ENCODE measurements around the gene UQCR10.

UQCR10 gene

DNA sequence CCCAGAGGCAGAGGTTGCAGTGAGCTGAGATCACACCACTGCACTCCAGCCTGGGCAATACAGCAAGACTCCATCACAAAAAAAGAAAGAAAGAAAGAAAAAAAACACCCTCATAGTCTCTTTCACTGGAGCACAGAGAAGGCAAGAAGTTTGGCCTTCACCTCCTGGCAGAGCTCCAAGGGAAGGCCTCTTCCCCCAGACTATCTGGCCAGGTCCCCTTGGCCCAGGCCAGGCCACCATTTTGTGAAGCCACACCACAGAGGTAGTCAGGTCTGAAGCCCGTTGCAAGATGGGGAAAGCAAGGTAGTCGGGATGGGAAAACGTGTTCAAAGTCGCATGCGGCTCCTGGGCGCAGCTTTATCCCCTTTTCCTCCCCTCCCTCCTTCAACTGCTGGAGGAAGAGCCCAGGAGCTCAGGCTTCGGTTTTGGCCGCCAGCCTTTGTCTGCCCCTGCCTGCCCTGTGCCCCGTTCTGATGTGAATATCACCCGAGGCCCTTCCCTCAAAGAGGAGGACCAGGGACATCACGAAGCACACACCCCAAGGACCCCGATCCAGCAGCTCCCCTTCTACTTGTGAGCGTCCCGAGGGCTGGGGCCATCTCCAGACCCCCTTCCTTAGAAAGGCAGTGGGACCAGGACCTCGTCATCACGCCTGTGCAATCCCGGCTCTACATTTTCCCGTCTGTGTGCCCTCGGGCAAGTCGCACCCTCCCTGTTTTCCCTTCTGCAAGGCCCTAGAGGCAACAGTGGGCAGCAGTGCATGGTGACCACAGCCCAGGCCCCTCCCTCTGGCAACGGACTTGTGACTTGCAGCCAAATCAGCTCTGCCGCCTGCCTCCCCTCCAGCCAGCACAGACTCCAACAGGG is 29.7 kb upstream of the UQCR10 start:
- DNase-seq (ENCODE audit: low read depth), result no peak
- TF ChIP-seq, protein P1, sequence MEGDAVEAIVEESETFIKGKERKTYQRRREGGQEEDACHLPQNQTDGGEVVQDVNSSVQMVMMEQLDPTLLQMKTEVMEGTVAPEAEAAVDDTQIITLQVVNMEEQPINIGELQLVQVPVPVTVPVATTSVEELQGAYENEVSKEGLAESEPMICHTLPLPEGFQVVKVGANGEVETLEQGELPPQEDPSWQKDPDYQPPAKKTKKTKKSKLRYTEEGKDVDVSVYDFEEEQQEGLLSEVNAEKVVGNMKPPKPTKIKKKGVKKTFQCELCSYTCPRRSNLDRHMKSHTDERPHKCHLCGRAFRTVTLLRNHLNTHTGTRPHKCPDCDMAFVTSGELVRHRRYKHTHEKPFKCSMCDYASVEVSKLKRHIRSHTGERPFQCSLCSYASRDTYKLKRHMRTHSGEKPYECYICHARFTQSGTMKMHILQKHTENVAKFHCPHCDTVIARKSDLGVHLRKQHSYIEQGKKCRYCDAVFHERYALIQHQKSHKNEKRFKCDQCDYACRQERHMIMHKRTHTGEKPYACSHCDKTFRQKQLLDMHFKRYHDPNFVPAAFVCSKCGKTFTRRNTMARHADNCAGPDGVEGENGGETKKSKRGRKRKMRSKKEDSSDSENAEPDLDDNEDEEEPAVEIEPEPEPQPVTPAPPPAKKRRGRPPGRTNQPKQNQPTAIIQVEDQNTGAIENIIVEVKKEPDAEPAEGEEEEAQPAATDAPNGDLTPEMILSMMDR (conservative IDR thresholded peaks at IDR 0.05; ENCODE audit: control insufficient read depth, insufficient read depth, low read depth, low read length), result no peak
- no peak overlapping the region for H3K4me3 ChIP-seq (ENCODE audit: control insufficient read depth, low read depth, low read length)

DNA sequence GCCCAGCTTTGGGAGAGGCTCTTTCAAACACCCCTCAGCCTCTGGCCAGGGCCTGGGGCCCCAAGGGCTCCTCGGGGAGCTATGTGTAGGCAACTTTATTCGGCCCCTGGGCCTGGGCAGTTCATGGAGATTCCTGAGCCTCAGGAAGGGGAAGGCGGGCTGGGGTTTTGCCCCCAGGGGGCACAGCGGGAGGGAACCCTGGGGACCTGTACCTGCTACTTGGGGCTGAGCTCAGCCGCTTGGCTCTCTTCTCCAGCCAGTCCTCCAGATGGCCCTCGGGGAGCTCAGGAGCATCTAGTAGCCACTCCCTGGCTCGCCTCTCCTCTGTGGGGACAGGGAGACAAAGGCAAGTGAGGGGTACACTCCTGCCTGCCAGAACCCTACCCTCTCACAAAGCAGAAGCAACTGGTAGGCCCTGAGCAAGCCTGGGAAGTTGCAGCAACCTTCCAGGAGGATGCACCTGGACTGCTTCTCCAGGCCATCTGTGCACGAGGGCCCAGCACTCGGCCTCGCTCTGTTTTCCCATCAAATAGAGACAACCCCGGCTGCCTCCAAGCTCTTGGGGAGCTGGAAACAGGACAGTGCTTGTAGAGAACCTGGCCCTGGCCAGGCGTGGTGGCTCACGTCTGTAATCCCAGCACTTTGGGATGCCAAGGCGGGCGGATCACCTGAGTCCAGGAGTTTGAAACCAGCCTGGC is 28.9 kb upstream of the UQCR10 start:
- TF ChIP-seq, protein P1 (conservative IDR thresholded peaks at IDR 0.05; ENCODE audit: control insufficient read depth, insufficient read depth, low read depth, low read length), result no peak
- no peak for DNase-seq (ENCODE audit: low read depth)
- no peak overlapping the region for H3K4me3 ChIP-seq (ENCODE audit: control insufficient read depth, low read depth, low read length)

DNA sequence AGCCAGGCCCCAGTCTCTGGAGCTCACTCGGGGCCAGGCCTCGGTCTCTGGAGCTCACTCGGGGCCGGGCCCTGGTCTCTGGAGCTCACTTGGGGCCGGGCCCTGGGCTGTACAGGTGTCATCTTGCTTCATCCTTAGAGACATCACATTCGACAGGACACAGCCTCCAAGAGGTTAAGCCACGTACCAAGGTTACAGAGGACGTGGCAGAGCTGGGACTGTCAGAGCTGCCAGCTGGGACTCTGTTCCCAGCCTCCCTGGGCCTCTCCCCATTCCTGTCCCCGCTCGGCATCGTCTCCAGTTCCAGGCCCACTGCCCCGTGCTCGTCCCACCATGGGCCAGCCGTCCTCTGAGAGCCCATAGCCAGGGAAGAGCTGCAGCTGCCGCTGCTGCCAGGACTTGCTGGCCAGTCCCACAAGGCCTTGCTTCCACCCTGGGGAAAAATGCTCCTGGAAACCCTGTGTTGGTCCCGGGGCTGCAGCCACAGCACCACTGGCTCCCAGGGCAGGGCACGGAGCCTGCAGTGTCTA is 27.8 kb upstream of the UQCR10 start:
- no peak for DNase-seq (ENCODE audit: low read depth)
- TF ChIP-seq, protein P1 (conservative IDR thresholded peaks at IDR 0.05; ENCODE audit: control insufficient read depth, insufficient read depth, low read depth, low read length), result no peak
- no peak overlapping the region for H3K4me3 ChIP-seq (ENCODE audit: control insufficient read depth, low read depth, low read length)

DNA sequence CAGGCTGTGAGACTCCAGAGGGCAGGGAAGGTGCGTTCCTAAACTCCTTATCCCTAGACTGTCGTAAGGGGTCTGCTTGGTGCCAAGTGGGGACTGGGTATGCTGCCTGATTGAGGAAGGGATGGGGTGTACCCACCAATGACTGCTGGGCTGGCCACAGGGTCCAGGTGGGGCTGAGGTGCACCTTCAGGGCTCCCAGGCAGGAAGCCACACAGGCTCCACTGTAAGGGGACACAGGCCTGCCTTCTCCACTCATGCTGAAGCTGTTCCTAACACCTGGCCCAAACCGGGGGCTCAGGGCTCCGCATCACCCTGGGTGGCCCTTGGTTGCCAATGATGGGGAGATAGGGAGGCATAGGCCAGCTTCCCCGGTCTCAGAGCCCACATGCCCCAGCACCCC is 27.0 kb upstream of the UQCR10 start:
- H3K4me3 ChIP-seq (ENCODE audit: control insufficient read depth, low read depth, low read length), result no peak overlapping the region
- TF ChIP-seq, protein P1 (conservative IDR thresholded peaks at IDR 0.05; ENCODE audit: control insufficient read depth, insufficient read depth, low read depth, low read length), result no peak
- no peak for DNase-seq (ENCODE audit: low read depth)

DNA sequence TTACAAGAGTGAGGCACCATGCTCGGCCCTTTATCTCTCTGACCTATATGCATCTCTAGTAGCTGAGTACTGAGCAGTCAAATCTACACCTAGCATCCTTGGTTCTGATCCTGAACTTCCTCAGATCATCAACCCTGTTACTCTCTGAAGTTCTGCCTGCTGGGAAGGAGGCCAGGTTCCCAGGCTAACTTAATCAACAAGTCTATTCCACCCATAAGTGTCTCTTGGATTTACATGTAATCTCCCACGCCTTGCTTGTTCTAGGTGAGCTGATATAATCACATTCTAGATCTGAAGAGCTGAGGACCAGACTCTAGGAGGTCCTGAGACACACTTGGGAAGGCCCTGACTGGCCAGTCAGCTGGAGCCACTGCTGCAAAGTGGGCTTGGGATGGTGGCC is 25.2 kb upstream of the UQCR10 start:
- DNase-seq (ENCODE audit: low read depth), result no peak
- no peak overlapping the region for H3K4me3 ChIP-seq (ENCODE audit: control insufficient read depth, low read depth, low read length)
- TF ChIP-seq, protein P1 (conservative IDR thresholded peaks at IDR 0.05; ENCODE audit: control insufficient read depth, insufficient read depth, low read depth, low read length), result no peak

DNA sequence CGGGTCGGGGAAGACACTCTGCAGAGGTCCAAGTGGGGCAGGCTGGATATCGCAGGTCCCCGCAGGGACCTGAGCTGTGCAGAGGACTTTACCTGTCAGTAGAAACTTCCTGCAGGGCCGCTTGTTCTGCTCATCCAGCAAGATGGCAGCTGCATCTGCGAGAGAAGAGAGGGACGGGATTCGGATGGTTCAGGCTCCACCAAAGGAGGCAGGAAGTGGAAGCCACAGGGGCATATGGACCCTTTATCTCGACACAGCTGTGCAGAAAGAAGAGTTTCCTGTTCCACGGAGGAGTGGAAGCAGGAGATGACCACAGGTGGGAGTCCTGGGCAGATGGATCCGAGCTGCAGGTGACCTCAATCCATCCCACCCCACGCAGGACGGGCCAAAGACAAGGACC is 24.8 kb upstream of the UQCR10 start:
- H3K4me3 ChIP-seq (ENCODE audit: control insufficient read depth, low read depth, low read length), result no peak overlapping the region
- no peak for DNase-seq (ENCODE audit: low read depth)
- TF ChIP-seq, protein P1 (conservative IDR thresholded peaks at IDR 0.05; ENCODE audit: control insufficient read depth, insufficient read depth, low read depth, low read length), result no peak
